Spleen (tissue), 7 donors: ENCODE results near the gene DGKE.

ENCODE experiments used
- POLR2A ChIP-seq, 3 donors: fragments of 450-650 bp; IDR thresholded peaks; one replicate each; pipeline ENCODE4 v1.5.1; 2017; ENCODE audit warnings: antibody characterized with exemption in 3 of 3, mild to moderate bottlenecking in 1 of 3
- POLR2AphosphoS5 ChIP-seq, 3 donors: sonication (generic); formaldehyde crosslinking; IDR thresholded peaks; one replicate each; pipeline ENCODE4 v1.5.1; 2017; ENCODE audit warnings: antibody characterized with exemption in 3 of 3
- TF ChIP-seq, protein P1 (sequence below), 11 experiments: fragments of 200-600 bp in 7 of 11; fragments of 450-650 bp in 4 of 11; sonication (generic) in 4 of 11; IDR thresholded peaks in 8 of 11; conservative IDR thresholded peaks in 3 of 11; 1 replicate in 7 of 11; 2 replicates in 4 of 11; pipeline versions ENCODE4 v1.4.0 to v1.8.0; 2016 to 2021; ENCODE audit warnings: antibody characterized with exemption in 11 of 11, inconsistent platforms in 4 of 11, mild to moderate bottlenecking in 1 of 11
- donor health status: DM: no; HTN: no; CAD: no; lungs with moderate emphysema.
- donor health status: DM: no; HTN: no; CAD: no.
- donor health status: DM: no; HTN: no; CAD: no.

GRCh38 chr17:56803071-56803470 lies 30.9 kb upstream of the DGKE start:
- TF ChIP-seq POLR2A (IDR thresholded peaks at IDR 0.05), result no peak
- TF ChIP-seq, protein P1, sequence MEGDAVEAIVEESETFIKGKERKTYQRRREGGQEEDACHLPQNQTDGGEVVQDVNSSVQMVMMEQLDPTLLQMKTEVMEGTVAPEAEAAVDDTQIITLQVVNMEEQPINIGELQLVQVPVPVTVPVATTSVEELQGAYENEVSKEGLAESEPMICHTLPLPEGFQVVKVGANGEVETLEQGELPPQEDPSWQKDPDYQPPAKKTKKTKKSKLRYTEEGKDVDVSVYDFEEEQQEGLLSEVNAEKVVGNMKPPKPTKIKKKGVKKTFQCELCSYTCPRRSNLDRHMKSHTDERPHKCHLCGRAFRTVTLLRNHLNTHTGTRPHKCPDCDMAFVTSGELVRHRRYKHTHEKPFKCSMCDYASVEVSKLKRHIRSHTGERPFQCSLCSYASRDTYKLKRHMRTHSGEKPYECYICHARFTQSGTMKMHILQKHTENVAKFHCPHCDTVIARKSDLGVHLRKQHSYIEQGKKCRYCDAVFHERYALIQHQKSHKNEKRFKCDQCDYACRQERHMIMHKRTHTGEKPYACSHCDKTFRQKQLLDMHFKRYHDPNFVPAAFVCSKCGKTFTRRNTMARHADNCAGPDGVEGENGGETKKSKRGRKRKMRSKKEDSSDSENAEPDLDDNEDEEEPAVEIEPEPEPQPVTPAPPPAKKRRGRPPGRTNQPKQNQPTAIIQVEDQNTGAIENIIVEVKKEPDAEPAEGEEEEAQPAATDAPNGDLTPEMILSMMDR (IDR thresholded peaks at IDR 0.05 in 8 of 11, conservative IDR thresholded peaks at IDR 0.05 in 3 of 11), result no peak
- no peak for TF ChIP-seq POLR2AphosphoS5 (IDR thresholded peaks at IDR 0.05)
